Spleen (tissue), 7 donors: Measurements from ENCODE around the gene HMCN1.

ENCODE experiments used
- POLR2A ChIP-seq, 3 donors: fragments of 450-650 bp; IDR thresholded peaks; one replicate each; pipeline ENCODE4 v1.5.1; 2017; ENCODE audit warnings: antibody characterized with exemption in 3 of 3, mild to moderate bottlenecking in 1 of 3
- POLR2AphosphoS5 ChIP-seq, 3 donors: sonication (generic); formaldehyde crosslinking; IDR thresholded peaks; one replicate each; pipeline ENCODE4 v1.5.1; 2017; ENCODE audit warnings: antibody characterized with exemption in 3 of 3
- TF ChIP-seq, protein P1 (sequence below), 11 experiments: fragments of 200-600 bp in 7 of 11; fragments of 450-650 bp in 4 of 11; sonication (generic) in 4 of 11; IDR thresholded peaks in 8 of 11; conservative IDR thresholded peaks in 3 of 11; 1 replicate in 7 of 11; 2 replicates in 4 of 11; pipeline versions ENCODE4 v1.4.0 to v1.8.0; 2016 to 2021; ENCODE audit warnings: antibody characterized with exemption in 11 of 11, inconsistent platforms in 4 of 11, mild to moderate bottlenecking in 1 of 11
- donor health status: DM: no; HTN: no; CAD: no; lungs with moderate emphysema.
- donor health status: DM: no; HTN: no; CAD: no.
- donor health status: DM: no; HTN: no; CAD: no.

- TF ChIP-seq, protein P1, sequence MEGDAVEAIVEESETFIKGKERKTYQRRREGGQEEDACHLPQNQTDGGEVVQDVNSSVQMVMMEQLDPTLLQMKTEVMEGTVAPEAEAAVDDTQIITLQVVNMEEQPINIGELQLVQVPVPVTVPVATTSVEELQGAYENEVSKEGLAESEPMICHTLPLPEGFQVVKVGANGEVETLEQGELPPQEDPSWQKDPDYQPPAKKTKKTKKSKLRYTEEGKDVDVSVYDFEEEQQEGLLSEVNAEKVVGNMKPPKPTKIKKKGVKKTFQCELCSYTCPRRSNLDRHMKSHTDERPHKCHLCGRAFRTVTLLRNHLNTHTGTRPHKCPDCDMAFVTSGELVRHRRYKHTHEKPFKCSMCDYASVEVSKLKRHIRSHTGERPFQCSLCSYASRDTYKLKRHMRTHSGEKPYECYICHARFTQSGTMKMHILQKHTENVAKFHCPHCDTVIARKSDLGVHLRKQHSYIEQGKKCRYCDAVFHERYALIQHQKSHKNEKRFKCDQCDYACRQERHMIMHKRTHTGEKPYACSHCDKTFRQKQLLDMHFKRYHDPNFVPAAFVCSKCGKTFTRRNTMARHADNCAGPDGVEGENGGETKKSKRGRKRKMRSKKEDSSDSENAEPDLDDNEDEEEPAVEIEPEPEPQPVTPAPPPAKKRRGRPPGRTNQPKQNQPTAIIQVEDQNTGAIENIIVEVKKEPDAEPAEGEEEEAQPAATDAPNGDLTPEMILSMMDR (IDR thresholded peaks at IDR 0.05 in 8 of 11, conservative IDR thresholded peaks at IDR 0.05 in 3 of 11) = no peak
- TF ChIP-seq POLR2A (IDR thresholded peaks at IDR 0.05) (no peak), POLR2AphosphoS5 (IDR thresholded peaks at IDR 0.05) (no peak)
These were observed 101.0 kb downstream of the HMCN1 start for GRCh38 chr1:185835191-185835590.
